Omental fat pad (tissue), 4 donors: ENCODE results near the gene NAMPT. TPM values are rescaled to one million over a fixed set of nuclear protein-coding genes. Genes with fewer than 3 reads are reported as not detected.

Experiments used
- ATAC-seq: fragments of 150-250 bp; one replicate; pipeline ENCODE4 v1.9.1; 2016; ENCODE audit warnings: mild to moderate bottlenecking, moderate library complexity; ENCODE audit not compliant: low FRiP score
- DNase-seq: peaks from one replicate; pipeline ENCODE4 v3.0.0-alpha.2; 2019; ENCODE audit warnings: low spot score
- CTCF ChIP-seq, 3 donors: fragments of 450-650 bp; IDR thresholded peaks; one replicate each; pipeline ENCODE4 v1.5.1; 2016 to 2017; ENCODE audit warnings: antibody characterized with exemption in 3 of 3, mild to moderate bottlenecking in 3 of 3, moderate library complexity in 2 of 3
- total RNA-seq, 4 donors: library from RNA; depleted of rRNA; stranded (reverse); fragments of >200 nt; gene quantifications; one replicate each; pipeline ENCODE4 v1.1.0, GENCODE V29; 2016

NAMPT gene
- total RNA-seq, 4 donors from 2014 or later = 636 to 2,401 (median 1,222) TPM

- DNase-seq = no peak
- ATAC-seq = no peak
- TF ChIP-seq CTCF (IDR thresholded peaks at IDR 0.05) = no peak
These were observed 3.7 kb downstream of the NAMPT start for GRCh38 chr7:106281127-106281526.

GRCh38 chr7:106279425-106280197, 5.2 kb downstream of the NAMPT start:
- no peak for TF ChIP-seq CTCF (IDR thresholded peaks at IDR 0.05)
- ATAC-seq (no peak), DNase-seq (no peak)

DNA sequence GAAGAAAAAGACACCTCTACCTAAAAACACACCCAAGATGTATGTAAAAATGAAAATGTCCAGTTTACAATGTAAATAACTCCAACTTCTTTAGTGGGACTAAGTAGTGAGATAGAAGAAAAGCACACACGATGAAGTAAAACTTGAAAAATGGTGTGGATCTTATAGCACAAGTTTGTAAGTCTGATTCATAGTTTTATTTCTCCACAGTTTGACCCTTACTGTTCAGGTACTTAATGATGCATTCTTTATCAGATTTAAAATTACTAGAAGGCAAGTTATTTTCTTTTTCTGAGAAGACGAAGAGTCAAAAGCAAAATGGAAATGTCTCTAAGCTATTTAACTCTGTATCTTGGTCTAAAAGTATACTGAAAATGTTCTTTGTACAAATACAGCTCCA, 6.1 kb downstream of the NAMPT start:
- DNase-seq = no peak
- no peak for ATAC-seq
- TF ChIP-seq CTCF (IDR thresholded peaks at IDR 0.05) = no peak

DNA sequence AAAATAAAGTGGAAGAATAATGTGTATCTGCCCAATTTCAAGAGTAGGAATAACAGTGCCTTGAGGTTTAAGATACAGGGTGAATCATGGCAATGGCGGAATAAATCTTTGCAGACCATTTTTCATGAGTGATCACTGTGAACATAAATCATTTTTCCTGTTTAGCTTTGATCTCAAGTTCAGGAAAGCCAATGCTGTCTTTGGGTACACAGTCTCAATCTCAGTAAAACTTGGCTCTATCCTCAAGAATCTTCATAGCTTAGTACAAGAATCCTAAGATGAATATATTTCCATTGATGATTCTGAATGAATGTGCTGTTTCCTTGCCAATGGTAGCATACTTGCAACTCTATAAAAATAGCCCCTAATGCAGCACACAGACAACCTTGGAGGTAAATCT, 6.8 kb downstream of the NAMPT start:
- DNase-seq = no peak
- no peak for ATAC-seq
- no peak for TF ChIP-seq CTCF (IDR thresholded peaks at IDR 0.05)

DNA sequence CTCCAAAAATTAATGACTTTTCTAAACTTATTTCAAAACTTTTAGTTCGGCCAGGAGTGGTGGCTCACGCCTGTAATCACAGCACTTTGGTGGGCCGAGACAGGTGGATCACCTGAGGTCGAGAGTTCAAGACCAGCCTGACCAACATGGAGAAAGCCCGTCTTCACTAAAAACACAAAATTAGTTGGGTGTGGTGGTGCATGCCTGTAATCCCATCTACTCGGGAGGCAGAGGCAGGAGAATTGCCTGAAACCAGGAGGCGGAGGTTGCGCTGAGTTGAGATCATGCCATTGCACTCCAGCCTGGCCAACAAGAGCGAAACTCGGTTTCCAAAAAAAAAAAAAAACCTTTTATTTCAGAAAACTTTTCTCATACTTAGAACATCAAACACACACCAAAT, 8.3 kb downstream of the NAMPT start:
- DNase-seq = no peak
- TF ChIP-seq CTCF (IDR thresholded peaks at IDR 0.05) = no peak
- no peak for ATAC-seq

GRCh38 chr7:106273009-106273668, 11.6 kb downstream of the NAMPT start:
- DNase-seq = no peak
- ATAC-seq = no peak
- TF ChIP-seq CTCF (IDR thresholded peaks at IDR 0.05) = no peak
